Left ventricle myocardium inferior (tissue), 1 donor: ENCODE measurements around the gene PCK1. TPM values are rescaled to one million over a fixed set of nuclear protein-coding genes. Genes with fewer than 3 reads are reported as not detected.

Experiments used
- DNase-seq: peaks from one replicate; pipeline ENCODE4 v3.0.0-alpha.2; 2020
- H3K27ac ChIP-seq: fragments of 200-600 bp; replicated peaks from 2 replicates; pipeline ENCODE4 v1.8.0; 2021
- H3K27me3 ChIP-seq: fragments of 200-600 bp; 2 replicates; pipeline ENCODE4 v1.8.0; 2021; ENCODE audit warnings: low read depth
- H3K36me3 ChIP-seq: fragments of 200-600 bp; 2 replicates; pipeline ENCODE4 v1.8.0; 2021
- H3K4me1 ChIP-seq: fragments of 200-600 bp; 2 replicates; pipeline ENCODE4 v1.8.0; 2021
- H3K4me3 ChIP-seq: fragments of 200-600 bp; 2 replicates; pipeline ENCODE4 v1.8.0; 2021; ENCODE audit warnings: mild to moderate bottlenecking, moderate library complexity
- H3K9me3 ChIP-seq: fragments of 200-600 bp; replicated peaks from 2 replicates; pipeline ENCODE4 v1.8.0; 2021
- CTCF ChIP-seq: fragments of 200-600 bp; IDR thresholded peaks from 2 replicates; pipeline ENCODE4 v1.8.0; 2021; ENCODE audit warnings: antibody characterized with exemption, mild to moderate bottlenecking, borderline replicate concordance
- intact Hi-C: fragments of 100-400 bp; cut with micrococcal nuclease; formaldehyde crosslinking; loops from one replicate; pipeline ENCODE4 v1.11.0; 2022
- total RNA-seq: library from RNA; stranded (reverse); fragmentation: NEBNext Ultra II Directional; extraction: Animal tissue kit (Norgen Biotek cat#: 25700); gene quantifications from one replicate; pipeline ENCODE4 v1.2.1, GENCODE V29; 2021
- donor health status: DM: no; HTN: yes; CAD: no; lungs with severe emphysema.

Gene PCK1
- total RNA-seq, 1 donor from 2014 or later = 0.25 TPM

- Histone ChIP-seq H3K4me3 (no peak overlapping the region), H3K4me1 (no peaks in the 10 kb centered on the region), H3K9me3 (no peaks in the 10 kb centered on the region), H3K27me3 (peaks cover 17% of the 10 kb centered on the region), H3K27ac (no peak overlapping the region), H3K36me3 (no peaks in the 10 kb centered on the region)
- no peak for DNase-seq
- no peak for TF ChIP-seq CTCF
- intact Hi-C loops = no loop called here
Measured at GRCh38 chr20:57526885-57527460, 33.9 kb upstream of the PCK1 start.

- no peak for DNase-seq
- H3K27me3 ChIP-seq = peaks cover 17% of the 10 kb centered on the region
- no peaks in the 10 kb centered on the region for H3K9me3 ChIP-seq
- no peak overlapping the region for H3K4me3 ChIP-seq
- H3K36me3 ChIP-seq = no peaks in the 10 kb centered on the region
- intact Hi-C loops = no loop called here
- H3K4me1 ChIP-seq = no peaks in the 10 kb centered on the region
- no peak for TF ChIP-seq CTCF
- H3K27ac ChIP-seq = no peak overlapping the region
Measured at GRCh38 chr20:57527728-57528127, 33.2 kb upstream of the PCK1 start.

GRCh38 chr20:57528148-57528547, 32.8 kb upstream of the PCK1 start:
- Histone ChIP-seq H3K9me3 (peaks cover 1% of the 10 kb centered on the region), H3K4me3 (no peak overlapping the region), H3K27ac (no peak overlapping the region), H3K27me3 (peaks cover 20% of the 10 kb centered on the region), H3K4me1 (no peaks in the 10 kb centered on the region), H3K36me3 (no peaks in the 10 kb centered on the region)
- no peak for DNase-seq
- intact Hi-C loops = no loop called here
- TF ChIP-seq CTCF = no peak

GRCh38 chr20:57529160-57529585, 31.7 kb upstream of the PCK1 start:
- H3K9me3 ChIP-seq = peaks cover 3% of the 10 kb centered on the region
- H3K27me3 ChIP-seq = peaks cover 29% of the 10 kb centered on the region
- no peaks in the 10 kb centered on the region for H3K4me1 ChIP-seq
- intact Hi-C loops = no loop called here
- no peak overlapping the region for H3K4me3 ChIP-seq
- H3K36me3 ChIP-seq = no peaks in the 10 kb centered on the region
- no peak for TF ChIP-seq CTCF
- no peak for DNase-seq
- H3K27ac ChIP-seq = no peak overlapping the region

GRCh38 chr20:57529810-57530209, 31.1 kb upstream of the PCK1 start:
- Histone ChIP-seq H3K9me3 (peaks cover 3% of the 10 kb centered on the region), H3K27ac (no peak overlapping the region), H3K4me3 (no peak overlapping the region), H3K36me3 (no peaks in the 10 kb centered on the region), H3K4me1 (no peaks in the 10 kb centered on the region), H3K27me3 (peaks cover 29% of the 10 kb centered on the region)
- no peak for TF ChIP-seq CTCF
- DNase-seq = no peak
- intact Hi-C loops = no loop called here
